ENCODE measurements around the gene ASIC4. TPM values are rescaled to one million over a fixed set of nuclear protein-coding genes. Genes with fewer than 3 reads are reported as not detected.

ASIC4 gene
- total RNA-seq, 1 donor from 2014 or later: 1.6 TPM

DNA sequence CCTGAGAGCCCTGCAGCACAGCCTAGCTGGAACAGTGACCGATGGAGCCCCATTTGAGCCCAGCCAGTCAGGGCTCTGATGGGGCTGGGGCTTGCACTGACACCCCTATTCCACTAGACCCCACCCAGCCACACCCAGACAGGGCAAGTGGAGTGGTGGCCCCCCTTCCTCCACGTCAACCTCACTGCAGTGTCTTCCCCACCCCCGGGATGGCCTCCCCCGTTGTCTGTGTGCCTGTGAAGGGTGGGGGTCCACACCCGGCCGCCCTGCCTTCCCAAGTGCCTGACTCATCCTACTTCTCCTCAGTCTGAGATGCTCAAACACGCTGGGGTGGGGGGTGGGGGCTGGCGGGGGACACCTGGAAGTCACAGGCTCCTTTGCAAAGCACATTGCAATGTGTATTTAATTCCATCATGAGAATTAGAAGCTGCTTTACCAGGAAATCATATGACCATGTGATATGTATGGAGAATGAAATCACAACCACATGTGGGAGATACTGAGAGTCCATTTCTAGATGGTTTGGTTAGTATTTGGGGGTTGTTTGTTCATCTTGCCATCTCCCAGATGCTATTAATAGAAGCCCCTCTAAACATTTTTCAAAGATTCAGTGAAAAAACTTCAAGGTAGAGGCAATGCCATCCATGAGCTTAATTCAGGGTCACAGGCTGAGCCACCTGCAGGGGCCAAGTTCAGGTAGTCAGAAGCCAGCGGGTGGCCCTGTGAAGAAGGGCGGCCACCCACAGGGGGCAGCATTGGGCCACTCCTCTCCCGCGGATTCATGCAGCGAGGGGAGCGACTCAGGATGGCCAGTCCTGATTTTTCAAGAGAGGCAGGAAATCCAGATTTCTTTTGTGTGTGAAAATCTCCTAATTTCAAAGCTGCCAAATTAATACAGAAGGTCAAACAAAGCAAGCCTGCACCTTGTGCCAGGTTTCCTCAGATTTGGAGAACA is 38.3 kb upstream of the ASIC4 start:
- H3K4me1 Mint-ChIP-seq (ENCODE audit: unreplicated experiment): peaks cover 2% of the 10 kb centered on the region
- H3K4me3 Mint-ChIP-seq (ENCODE audit: unreplicated experiment): peak overlapping the region; percentile 26
- H3K27ac Mint-ChIP-seq (ENCODE audit: unreplicated experiment): no peak overlapping the region
- TF ChIP-seq, protein P1, sequence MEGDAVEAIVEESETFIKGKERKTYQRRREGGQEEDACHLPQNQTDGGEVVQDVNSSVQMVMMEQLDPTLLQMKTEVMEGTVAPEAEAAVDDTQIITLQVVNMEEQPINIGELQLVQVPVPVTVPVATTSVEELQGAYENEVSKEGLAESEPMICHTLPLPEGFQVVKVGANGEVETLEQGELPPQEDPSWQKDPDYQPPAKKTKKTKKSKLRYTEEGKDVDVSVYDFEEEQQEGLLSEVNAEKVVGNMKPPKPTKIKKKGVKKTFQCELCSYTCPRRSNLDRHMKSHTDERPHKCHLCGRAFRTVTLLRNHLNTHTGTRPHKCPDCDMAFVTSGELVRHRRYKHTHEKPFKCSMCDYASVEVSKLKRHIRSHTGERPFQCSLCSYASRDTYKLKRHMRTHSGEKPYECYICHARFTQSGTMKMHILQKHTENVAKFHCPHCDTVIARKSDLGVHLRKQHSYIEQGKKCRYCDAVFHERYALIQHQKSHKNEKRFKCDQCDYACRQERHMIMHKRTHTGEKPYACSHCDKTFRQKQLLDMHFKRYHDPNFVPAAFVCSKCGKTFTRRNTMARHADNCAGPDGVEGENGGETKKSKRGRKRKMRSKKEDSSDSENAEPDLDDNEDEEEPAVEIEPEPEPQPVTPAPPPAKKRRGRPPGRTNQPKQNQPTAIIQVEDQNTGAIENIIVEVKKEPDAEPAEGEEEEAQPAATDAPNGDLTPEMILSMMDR (IDR thresholded peaks at IDR 0.05; ENCODE audit: unreplicated experiment): peak; percentile 78
- peak; percentile 87 for DNase-seq (ENCODE audit: low spot score)
- no peaks in the 10 kb centered on the region for H3K9me3 Mint-ChIP-seq (ENCODE audit: unreplicated experiment)
- H3K36me3 Mint-ChIP-seq (ENCODE audit: low read depth, unreplicated experiment): no peaks in the 10 kb centered on the region
- peaks cover 11% of the 10 kb centered on the region for H3K27me3 Mint-ChIP-seq (ENCODE audit: unreplicated experiment)

DNA sequence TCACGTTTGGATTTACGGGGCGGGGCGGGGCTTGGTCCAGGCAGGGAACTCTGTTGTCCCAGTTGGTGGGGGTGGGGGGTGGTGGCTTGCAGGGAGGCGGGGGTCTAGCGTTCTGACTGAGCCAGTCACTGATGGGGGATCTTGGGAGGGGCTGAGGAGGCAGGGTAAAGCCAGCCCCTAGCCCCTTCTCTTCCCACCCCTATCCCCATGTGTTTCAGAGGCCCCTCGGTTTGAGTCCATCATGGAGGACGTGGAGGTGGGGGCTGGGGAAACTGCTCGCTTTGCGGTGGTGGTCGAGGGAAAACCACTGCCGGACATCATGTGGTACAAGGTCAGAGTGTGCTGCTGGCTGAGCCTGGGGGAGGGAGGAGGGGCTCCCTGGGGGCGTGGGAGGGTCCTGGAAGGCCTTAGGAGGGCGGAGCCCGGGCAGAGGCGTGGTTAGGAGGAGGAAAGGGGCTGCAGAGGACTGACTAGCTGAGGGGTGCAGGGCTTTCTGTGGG is 37.6 kb upstream of the ASIC4 start:
- peaks cover 2% of the 10 kb centered on the region for H3K4me1 Mint-ChIP-seq (ENCODE audit: unreplicated experiment)
- H3K27me3 Mint-ChIP-seq (ENCODE audit: unreplicated experiment): peaks cover 10% of the 10 kb centered on the region
- H3K27ac Mint-ChIP-seq (ENCODE audit: unreplicated experiment): no peak overlapping the region
- peak; percentile 64 for DNase-seq (ENCODE audit: low spot score)
- no peaks in the 10 kb centered on the region for H3K9me3 Mint-ChIP-seq (ENCODE audit: unreplicated experiment)
- H3K36me3 Mint-ChIP-seq (ENCODE audit: low read depth, unreplicated experiment): no peaks in the 10 kb centered on the region
- peak overlapping the region; percentile 26 for H3K4me3 Mint-ChIP-seq (ENCODE audit: unreplicated experiment)
- TF ChIP-seq, protein P1 (IDR thresholded peaks at IDR 0.05; ENCODE audit: unreplicated experiment): no peak

GRCh38 chr2:219477179-219477578 is 37.1 kb upstream of the ASIC4 start:
- no peak for DNase-seq (ENCODE audit: low spot score)

DNA sequence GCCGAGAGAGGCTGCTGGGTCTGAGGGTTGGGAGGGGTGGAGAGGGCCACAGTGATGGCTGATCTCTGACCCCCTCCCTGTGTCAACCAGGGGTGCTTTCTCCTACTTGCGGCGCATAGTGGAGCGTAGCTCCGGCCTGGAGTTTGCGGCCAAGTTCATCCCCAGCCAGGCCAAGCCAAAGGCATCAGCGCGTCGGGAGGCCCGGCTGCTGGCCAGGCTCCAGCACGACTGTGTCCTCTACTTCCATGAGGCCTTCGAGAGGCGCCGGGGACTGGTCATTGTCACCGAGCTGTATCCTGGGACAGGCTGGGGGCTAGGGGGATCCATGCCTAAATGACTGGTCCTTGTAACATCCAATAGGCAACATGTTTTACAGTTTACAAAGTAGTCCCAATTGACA is 36.5 kb upstream of the ASIC4 start:
- H3K27me3 Mint-ChIP-seq (ENCODE audit: unreplicated experiment): peaks cover 16% of the 10 kb centered on the region

More at GRCh38 chr2:219477179-219477578, 37.1 kb upstream of the ASIC4 start:
- Mint-ChIP-seq H3K27ac (ENCODE audit: unreplicated experiment) (no peak overlapping the region), H3K9me3 (ENCODE audit: unreplicated experiment) (no peaks in the 10 kb centered on the region), H3K27me3 (ENCODE audit: unreplicated experiment) (peaks cover 12% of the 10 kb centered on the region), H3K4me1 (ENCODE audit: unreplicated experiment) (peaks cover 2% of the 10 kb centered on the region), H3K36me3 (ENCODE audit: low read depth, unreplicated experiment) (no peaks in the 10 kb centered on the region), H3K4me3 (ENCODE audit: unreplicated experiment) (no peak overlapping the region)
- TF ChIP-seq, protein P1 (IDR thresholded peaks at IDR 0.05; ENCODE audit: unreplicated experiment): no peak

More for the DNA sequence above, 36.5 kb upstream of the ASIC4 start:
- H3K4me3 Mint-ChIP-seq (ENCODE audit: unreplicated experiment): no peak overlapping the region
- H3K36me3 Mint-ChIP-seq (ENCODE audit: low read depth, unreplicated experiment): no peaks in the 10 kb centered on the region
- no peaks in the 10 kb centered on the region for H3K9me3 Mint-ChIP-seq (ENCODE audit: unreplicated experiment)
- TF ChIP-seq, protein P1 (IDR thresholded peaks at IDR 0.05; ENCODE audit: unreplicated experiment): no peak
- H3K27ac Mint-ChIP-seq (ENCODE audit: unreplicated experiment): no peak overlapping the region
- no peak for DNase-seq (ENCODE audit: low spot score)
- peaks cover 2% of the 10 kb centered on the region for H3K4me1 Mint-ChIP-seq (ENCODE audit: unreplicated experiment)
